Right lobe of liver (tissue), 6 donors: ENCODE measurements around the gene PPP1R3F. TPM values are rescaled to one million over a fixed set of nuclear protein-coding genes. Genes with fewer than 3 reads are reported as not detected.
A peak's percentile ranks its signal among the peaks of the same experiment; 100 is the strongest.

Experiments used
- ATAC-seq, 4 donors: fragments of 200-7000 bp; cut with Tn5 transposase; one replicate each; pipeline ENCODE4 v1.9.1; 2020; ENCODE audit warnings: mild to moderate bottlenecking in 4 of 4, moderate library complexity in 4 of 4
- DNase-seq, 3 donors: peaks; one replicate each; pipeline ENCODE4 v3.0.0-alpha.2; 2020
- H3K27ac ChIP-seq, 3 donors: fragments of 200-600 bp; one replicate each; pipeline ENCODE4 v1.8.0; 2022
- H3K27me3 ChIP-seq, 2 donors: fragments of 200-600 bp; one replicate each; pipeline ENCODE4 v1.8.0; 2022
- H3K36me3 ChIP-seq, 4 donors: fragments of 200-600 bp; sonication (generic) in 1 of 4; one replicate each; pipeline versions ENCODE4 v1.5.1 to v1.8.0; 2017 to 2022; ENCODE audit warnings: control low read depth in 1 of 4
- H3K4me1 ChIP-seq, 4 donors: fragments of 200-600 bp; sonication (generic) in 1 of 4; one replicate each; pipeline versions ENCODE4 v1.5.1 to v1.8.0; 2017 to 2022; ENCODE audit warnings: control low read depth in 1 of 4
- H3K4me3 ChIP-seq, 3 donors: fragments of 200-600 bp; one replicate each; pipeline ENCODE4 v1.8.0; 2022
- H3K9me3 ChIP-seq, 4 donors: fragments of 200-600 bp; sonication (generic) in 1 of 4; one replicate each; pipeline versions ENCODE4 v1.5.1 to v1.8.0; 2017 to 2022; ENCODE audit warnings: control low read depth in 1 of 4
- CTCF ChIP-seq, 4 donors: fragments of 200-600 bp in 3 of 4; fragments of 450-650 bp in 1 of 4; IDR thresholded peaks; one replicate each; pipeline versions ENCODE4 v1.5.1 to v1.8.0; 2016 to 2022; ENCODE audit warnings: antibody characterized with exemption in 4 of 4, mild to moderate bottlenecking in 2 of 4
- POLR2A ChIP-seq: fragments of 450-650 bp; IDR thresholded peaks from one replicate; pipeline ENCODE4 v1.6.1; 2017; ENCODE audit warnings: antibody characterized with exemption, mild to moderate bottlenecking
- WGBS: methylation state at CpG from one replicate; pipeline ENCODE4 v1.1.6; 2018; ENCODE audit warnings: low coverage, low lambda C conversion rate; ENCODE audit not compliant: insufficient coverage; ENCODE audit errors: missing lambda C conversion rate; 5-methylcytosine and 5-hydroxymethylcytosine counted together
- intact Hi-C, 2 donors: fragments of 100-400 bp; cut with DNase I; formaldehyde crosslinking; loops; one replicate each; pipeline versions ENCODE4 v1.11.2 to v1.14.1; 2022
- total RNA-seq, 6 experiments: library from RNA; depleted of rRNA in 2 of 6; stranded (reverse); fragments of >200 nt in 2 of 6; fragmentation: NEBNext Ultra II Directional in 3 of 6; extraction: Animal tissue kit (Norgen Biotek cat#: 25700) in 3 of 6; gene quantifications; one replicate each; pipeline versions ENCODE4 v1.1.0 to v1.2.4, GENCODE V29; 2016 to 2023
- donor health status: DM: no; HTN: yes; CAD: no.
- donor health status: DM: no; HTN: no; CAD: no.
- donor health status: DM: no; HTN: no; CAD: no.
- donor health status: DM: no; HTN: yes; CAD: no.
- donor health status: DM: no; HTN: yes; CAD: no.

PPP1R3F gene
- total RNA-seq, 6 experiments from 2014 or later = 1.6 to 4.0 (median 2.2) TPM

- no peak for TF ChIP-seq POLR2A
- no peak for TF ChIP-seq CTCF (IDR thresholded peaks at IDR 0.05)
- peak overlapping the region; percentile 27 to 43 (median 42) for H3K27ac ChIP-seq
- DNase-seq (no peak), ATAC-seq (peak; percentile 59 to 80 (median 70))
- H3K4me1 ChIP-seq = no peaks in the 10 kb centered on the region
- no peaks in the 10 kb centered on the region for H3K9me3 ChIP-seq
- 29% methylated on average over 7 of the region's 15 CpGs for WGBS
- H3K4me3 ChIP-seq = peak overlapping the region; percentile 16 to 29 (median 23)
- H3K36me3 ChIP-seq = no peaks in the 10 kb centered on the region
- H3K27me3 ChIP-seq = no peaks in the 10 kb centered on the region
- intact Hi-C loops = no loop called here
Observed at GRCh38 chrX:49308604-49309269, 39.1 kb downstream of the PPP1R3F start.

- peak overlapping the region; percentile 16 to 29 (median 23) for H3K4me3 ChIP-seq
- WGBS = 20% methylated on average over 8 of the region's 8 CpGs
- intact Hi-C loops = no loop called here
- no peaks in the 10 kb centered on the region for H3K9me3 ChIP-seq
- TF ChIP-seq POLR2A = no peak
- TF ChIP-seq CTCF (IDR thresholded peaks at IDR 0.05) = no peak
- no peaks in the 10 kb centered on the region for H3K36me3 ChIP-seq
- H3K4me1 ChIP-seq = no peaks in the 10 kb centered on the region
- no peaks in the 10 kb centered on the region for H3K27me3 ChIP-seq
- H3K27ac ChIP-seq = peak overlapping the region; percentile 27 to 43 (median 42)
- ATAC-seq (peak; percentile 45 to 69 (median 52)), DNase-seq (no peak)
Observed at GRCh38 chrX:49309401-49309981, 39.9 kb downstream of the PPP1R3F start.

GRCh38 chrX:49310371-49310770 is 40.8 kb downstream of the PPP1R3F start:
- Histone ChIP-seq H3K27me3 (no peaks in the 10 kb centered on the region), H3K9me3 (no peaks in the 10 kb centered on the region), H3K4me3 (no peak overlapping the region), H3K4me1 (no peaks in the 10 kb centered on the region), H3K36me3 (no peaks in the 10 kb centered on the region), H3K27ac (no peak overlapping the region)
- DNase-seq = no peak
- 72% methylated on average over 15 of the region's 18 CpGs for WGBS
- intact Hi-C loops = no loop called here
- no peak for TF ChIP-seq POLR2A
- no peak for TF ChIP-seq CTCF (IDR thresholded peaks at IDR 0.05)
- ATAC-seq = no peak

GRCh38 chrX:49312176-49312575 is 42.6 kb downstream of the PPP1R3F start:
- Histone ChIP-seq H3K36me3 (no peaks in the 10 kb centered on the region), H3K9me3 (no peaks in the 10 kb centered on the region), H3K27me3 (no peaks in the 10 kb centered on the region), H3K27ac (no peak overlapping the region), H3K4me3 (no peak overlapping the region), H3K4me1 (no peaks in the 10 kb centered on the region)
- intact Hi-C loops = no loop called here
- WGBS = 27% methylated on average over 2 of the region's 2 CpGs
- DNase-seq (no peak), ATAC-seq (no peak)
- TF ChIP-seq CTCF (IDR thresholded peaks at IDR 0.05) (no peak), POLR2A (no peak)
